Activated CD8-positive, alpha-beta memory T cell treated with anti-CD3 and anti-CD28 coated beads for 24 hours (primary cell): ENCODE results near the gene KRTAP10-12.
"Not testable (repeated sequence)": the region's sequence is repeated elsewhere in the genome, so short reads cannot be mapped to it uniquely, and the experiment has no call there.

ENCODE experiments used
- DNase-seq: peaks from one replicate; pipeline ENCODE4 v3.0.0-alpha.2; 2020

The KRTAP10-12 gene

GRCh38 chr21:44697172-44697810 is at the start of gene KRTAP10-12:
TSS of gene KRTAP10-12 (plus strand) at chr21:44697172. CDS start at chr21:44697202, 30 bp downstream.
- peak; percentile 43 for DNase-seq

GRCh38 chr21:44647222-44647552 is 49.8 kb upstream of the KRTAP10-12 start:
- no peak for DNase-seq

- DNase-seq: no peak
Observed at GRCh38 chr21:44648557-44649311, 48.2 kb upstream of the KRTAP10-12 start.

- DNase-seq: no peak
Observed at GRCh38 chr21:44649521-44650100, 47.4 kb upstream of the KRTAP10-12 start.

- no peak for DNase-seq
Observed at GRCh38 chr21:44650265-44650972, 46.6 kb upstream of the KRTAP10-12 start.

- DNase-seq: no peak
Observed at GRCh38 chr21:44650973-44651675, 45.8 kb upstream of the KRTAP10-12 start.

- no peak for DNase-seq
Observed at GRCh38 chr21:44653123-44653522, 43.8 kb upstream of the KRTAP10-12 start.

GRCh38 chr21:44653656-44654575 is 43.1 kb upstream of the KRTAP10-12 start:
- DNase-seq: no peak

- no peak for DNase-seq
Observed at GRCh38 chr21:44654576-44655175, 42.3 kb upstream of the KRTAP10-12 start, which contains the start of gene KRTAP12-4. TSS of gene KRTAP12-4 (minus strand) at chr21:44654659. CDS start at chr21:44654614, 45 bp downstream.

- DNase-seq: no peak
Observed at GRCh38 chr21:44656868-44657267, 40.1 kb upstream of the KRTAP10-12 start.

GRCh38 chr21:44657635-44658540 is 39.1 kb upstream of the KRTAP10-12 start, which contains the start of gene KRTAP12-3:
TSS of gene KRTAP12-3 (plus strand) at chr21:44657932. CDS start at chr21:44657980, 48 bp downstream.
- DNase-seq: no peak

GRCh38 chr21:44658541-44658910 is 38.4 kb upstream of the KRTAP10-12 start:
- no peak for DNase-seq

- peak; percentile 44 for DNase-seq
Observed at GRCh38 chr21:44658913-44659595, 37.9 kb upstream of the KRTAP10-12 start.

- DNase-seq: not testable (repeated sequence)
Observed at GRCh38 chr21:44661567-44661966, 35.4 kb upstream of the KRTAP10-12 start.

GRCh38 chr21:44664691-44665090 is 32.3 kb upstream of the KRTAP10-12 start:
- peak; percentile 33 for DNase-seq

- no peak for DNase-seq
Observed at GRCh38 chr21:44666401-44667320, 30.3 kb upstream of the KRTAP10-12 start, which contains the start of gene KRTAP12-2. TSS of gene KRTAP12-2 (minus strand) at chr21:44666927. CDS start at chr21:44666886, 41 bp downstream.

- no peak for DNase-seq
Observed at GRCh38 chr21:44667612-44668011, 29.4 kb upstream of the KRTAP10-12 start.
